Type B pancreatic cell (in vitro differentiated cells): ENCODE results near the gene RPS17. TPM values are rescaled to one million over a fixed set of nuclear protein-coding genes. Genes with fewer than 3 reads are reported as not detected.
A peak's percentile ranks its signal among the peaks of the same experiment; 100 is the strongest.

Experiments
- DNase-seq: peaks from one replicate; pipeline ENCODE4 v3.0.0; 2021; ENCODE audit warnings: mixed read lengths; ENCODE audit not compliant: unreplicated experiment; ENCODE audit errors: extremely low spot score
- H3K27ac Mint-ChIP-seq: 2 replicates; pipeline ENCODE4 v1.8.0; 2021; ENCODE audit warnings: mild to moderate bottlenecking, mixed read lengths
- H3K27me3 Mint-ChIP-seq: 2 replicates; pipeline ENCODE4 v1.8.0; 2021; ENCODE audit warnings: mixed read lengths
- H3K36me3 Mint-ChIP-seq: 2 replicates; pipeline ENCODE4 v1.8.0; 2021; ENCODE audit warnings: mixed read lengths
- H3K4me1 Mint-ChIP-seq: one replicate; pipeline ENCODE4 v1.8.0; 2021; ENCODE audit warnings: mixed read lengths; ENCODE audit not compliant: unreplicated experiment
- H3K4me3 Mint-ChIP-seq: 2 replicates; pipeline ENCODE4 v1.8.0; 2021; ENCODE audit warnings: mild to moderate bottlenecking, mixed read lengths
- H3K9me3 Mint-ChIP-seq: 2 replicates; pipeline ENCODE4 v1.8.0; 2021; ENCODE audit warnings: mixed read lengths
- total RNA-seq: library from RNA; stranded (reverse); gene quantifications from 2 replicates; pipeline ENCODE4 v1.2.1, GENCODE V29; 2021; ENCODE audit warnings: low replicate concordance
- TF ChIP-seq, protein P1 (sequence below): fragments of 200-600 bp; sonication (generic); conservative IDR thresholded peaks from 2 replicates; pipeline ENCODE4 v1.5.0; 2021; ENCODE audit warnings: antibody characterized with exemption, mild to moderate bottlenecking

RPS17 gene
- total RNA-seq, 1 donor from 2014 or later, result 2,088 TPM

DNA sequence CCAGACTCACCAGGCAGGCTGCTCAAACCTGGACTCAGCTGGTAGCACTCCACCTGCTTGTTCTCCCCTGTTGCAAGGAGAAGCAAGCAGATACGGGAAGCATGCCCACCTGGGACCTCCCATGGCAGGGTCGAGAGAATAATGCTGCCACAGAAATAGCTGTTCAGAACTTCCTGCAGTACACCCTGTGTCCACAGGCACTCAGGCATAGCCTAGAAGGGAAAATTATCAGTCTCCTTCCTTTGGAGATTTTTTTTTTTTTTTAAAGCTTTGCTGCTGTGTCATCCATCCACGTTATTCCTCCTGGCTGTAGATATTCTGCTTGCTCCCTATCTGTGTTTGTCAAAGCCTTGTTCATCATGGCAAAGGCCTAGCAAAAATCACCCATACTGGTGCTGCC, 32.7 kb upstream of the RPS17 start:
- Mint-ChIP-seq H3K4me3 (no peak overlapping the region), H3K9me3 (no peaks in the 10 kb centered on the region), H3K36me3 (no peaks in the 10 kb centered on the region), H3K27ac (no peak overlapping the region), H3K4me1 (peaks cover 6% of the 10 kb centered on the region), H3K27me3 (peaks cover 52% of the 10 kb centered on the region)
- TF ChIP-seq, protein P1, sequence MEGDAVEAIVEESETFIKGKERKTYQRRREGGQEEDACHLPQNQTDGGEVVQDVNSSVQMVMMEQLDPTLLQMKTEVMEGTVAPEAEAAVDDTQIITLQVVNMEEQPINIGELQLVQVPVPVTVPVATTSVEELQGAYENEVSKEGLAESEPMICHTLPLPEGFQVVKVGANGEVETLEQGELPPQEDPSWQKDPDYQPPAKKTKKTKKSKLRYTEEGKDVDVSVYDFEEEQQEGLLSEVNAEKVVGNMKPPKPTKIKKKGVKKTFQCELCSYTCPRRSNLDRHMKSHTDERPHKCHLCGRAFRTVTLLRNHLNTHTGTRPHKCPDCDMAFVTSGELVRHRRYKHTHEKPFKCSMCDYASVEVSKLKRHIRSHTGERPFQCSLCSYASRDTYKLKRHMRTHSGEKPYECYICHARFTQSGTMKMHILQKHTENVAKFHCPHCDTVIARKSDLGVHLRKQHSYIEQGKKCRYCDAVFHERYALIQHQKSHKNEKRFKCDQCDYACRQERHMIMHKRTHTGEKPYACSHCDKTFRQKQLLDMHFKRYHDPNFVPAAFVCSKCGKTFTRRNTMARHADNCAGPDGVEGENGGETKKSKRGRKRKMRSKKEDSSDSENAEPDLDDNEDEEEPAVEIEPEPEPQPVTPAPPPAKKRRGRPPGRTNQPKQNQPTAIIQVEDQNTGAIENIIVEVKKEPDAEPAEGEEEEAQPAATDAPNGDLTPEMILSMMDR, result peak; percentile 14
- DNase-seq, result no peak

DNA sequence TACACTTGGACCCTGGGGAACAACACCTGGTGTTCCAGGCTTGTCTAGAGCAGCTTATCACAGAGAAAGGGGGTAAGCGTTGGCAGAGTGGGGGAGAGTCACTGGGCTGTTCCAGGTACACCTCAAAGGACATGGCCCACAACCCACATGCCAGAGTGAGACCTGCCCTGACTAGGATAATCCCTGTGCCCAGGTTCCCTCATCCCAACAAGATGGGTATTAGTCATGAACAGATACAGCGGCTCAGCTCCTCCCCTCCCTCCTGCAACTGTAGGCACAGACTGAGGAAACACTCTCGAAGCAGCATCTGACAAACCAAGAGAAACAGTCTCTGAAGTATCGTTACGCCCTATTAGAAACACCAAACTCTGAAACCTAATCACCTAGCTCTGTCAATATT, 32.1 kb upstream of the RPS17 start:
- Mint-ChIP-seq H3K27me3 (peaks cover 52% of the 10 kb centered on the region), H3K36me3 (no peaks in the 10 kb centered on the region), H3K4me1 (peaks cover 6% of the 10 kb centered on the region), H3K27ac (no peak overlapping the region), H3K4me3 (no peak overlapping the region), H3K9me3 (no peaks in the 10 kb centered on the region)
- TF ChIP-seq, protein P1, result no peak
- DNase-seq, result no peak

DNA sequence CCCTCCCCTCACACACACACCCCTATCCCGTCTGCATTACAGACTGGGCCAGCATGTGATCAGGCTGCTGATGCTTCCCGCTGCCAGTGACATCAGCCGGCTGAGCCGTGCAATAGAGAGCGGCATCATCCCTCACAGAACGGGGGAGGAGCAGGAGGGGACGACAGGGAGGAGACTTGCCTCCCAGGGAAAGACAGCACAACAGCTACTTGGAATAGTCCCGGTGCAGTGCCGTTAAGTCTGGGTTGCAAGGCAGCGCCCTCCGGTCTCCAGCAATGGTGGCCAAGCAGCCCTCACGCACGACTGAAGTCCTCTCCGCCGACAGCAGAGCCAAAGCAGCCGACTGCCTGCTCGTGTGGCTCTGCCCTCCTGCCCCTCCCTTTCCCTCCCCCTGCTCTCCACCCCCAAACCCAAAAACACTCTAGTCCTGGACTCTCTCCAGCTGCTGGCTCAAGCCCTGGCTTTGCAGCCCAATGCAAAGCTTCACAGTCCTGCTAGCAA, 31.5 kb upstream of the RPS17 start:
- H3K27me3 Mint-ChIP-seq, result peaks cover 52% of the 10 kb centered on the region
- no peaks in the 10 kb centered on the region for H3K9me3 Mint-ChIP-seq
- no peak for DNase-seq
- TF ChIP-seq, protein P1, result no peak
- H3K27ac Mint-ChIP-seq, result no peak overlapping the region
- H3K36me3 Mint-ChIP-seq, result no peaks in the 10 kb centered on the region
- H3K4me3 Mint-ChIP-seq, result peak overlapping the region; percentile 65
- H3K4me1 Mint-ChIP-seq, result peaks cover 10% of the 10 kb centered on the region

DNA sequence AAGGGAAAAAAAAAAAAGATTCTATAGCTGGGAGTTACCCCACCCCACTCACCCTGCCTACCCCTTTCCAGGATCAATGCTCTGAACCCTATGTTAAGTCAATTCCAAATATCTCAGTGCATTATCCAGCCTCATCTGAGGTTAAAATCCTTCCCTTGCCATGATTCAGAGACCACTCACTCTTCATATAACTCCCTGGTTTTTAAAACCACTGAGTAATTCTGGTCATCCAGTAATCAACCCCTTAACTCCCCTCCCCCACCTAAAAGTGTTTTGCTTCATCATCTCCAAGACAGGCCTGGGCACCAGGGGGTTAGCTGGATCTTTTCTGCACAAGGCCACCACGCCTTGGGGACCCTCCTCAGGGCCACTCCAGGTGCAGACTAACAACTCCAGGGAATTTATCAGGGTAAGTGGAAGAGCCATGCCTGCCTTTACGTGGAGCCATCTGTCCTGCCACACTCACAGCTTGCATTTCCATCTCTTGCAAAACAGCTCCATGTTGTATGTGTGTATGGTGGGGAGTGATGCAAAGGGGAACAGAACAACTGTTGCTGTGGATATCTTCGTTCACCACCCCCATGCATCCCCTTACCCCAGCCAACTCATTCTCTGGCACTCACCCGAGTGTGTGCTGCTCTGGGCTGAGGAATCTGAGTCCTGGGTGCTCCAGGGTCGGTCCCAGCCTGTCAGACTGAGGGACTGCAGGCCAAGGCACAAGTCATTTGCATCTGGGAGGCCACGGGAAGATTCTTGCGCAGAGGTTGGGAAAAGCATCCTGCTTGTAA, 30.7 kb upstream of the RPS17 start:
- Mint-ChIP-seq H3K36me3 (no peaks in the 10 kb centered on the region), H3K27ac (no peak overlapping the region), H3K9me3 (no peaks in the 10 kb centered on the region), H3K4me1 (peaks cover 12% of the 10 kb centered on the region), H3K4me3 (peak overlapping the region; percentile 25), H3K27me3 (peaks cover 52% of the 10 kb centered on the region)
- TF ChIP-seq, protein P1, result no peak
- DNase-seq, result no peak

DNA sequence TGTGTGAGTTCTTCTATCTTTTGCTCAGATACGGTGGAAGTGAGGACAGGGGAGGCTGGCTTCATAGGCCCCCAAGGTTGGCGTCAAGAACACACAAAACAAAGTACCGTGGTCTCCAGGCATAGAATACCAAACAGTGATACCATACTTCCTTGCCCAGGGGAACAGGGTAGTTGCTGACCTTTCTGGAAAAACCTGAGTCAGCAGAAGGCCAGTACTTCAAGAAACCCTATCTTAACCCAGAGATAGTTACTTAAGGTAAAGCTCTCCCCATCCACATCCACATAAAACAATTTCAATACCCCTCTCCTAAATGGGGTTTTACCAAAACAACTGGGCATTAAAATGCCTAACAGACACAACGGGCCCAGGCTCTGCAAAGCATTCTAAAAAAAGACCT, 29.6 kb upstream of the RPS17 start:
- Mint-ChIP-seq H3K36me3 (no peaks in the 10 kb centered on the region), H3K4me1 (peaks cover 12% of the 10 kb centered on the region), H3K27me3 (peaks cover 42% of the 10 kb centered on the region), H3K4me3 (no peak overlapping the region), H3K9me3 (no peaks in the 10 kb centered on the region), H3K27ac (no peak overlapping the region)
- TF ChIP-seq, protein P1, result no peak
- DNase-seq, result no peak
